HG03103 (cell line): ENCODE results near the gene SLC22A23.

Experiments used
- ATAC-seq: cut with Tn5 transposase; IDR thresholded peaks from one replicate; pipeline ENCODE4 v1.9.1; 2021; ENCODE audit warnings: low read depth; ENCODE audit not compliant: unreplicated experiment

Gene SLC22A23

DNA sequence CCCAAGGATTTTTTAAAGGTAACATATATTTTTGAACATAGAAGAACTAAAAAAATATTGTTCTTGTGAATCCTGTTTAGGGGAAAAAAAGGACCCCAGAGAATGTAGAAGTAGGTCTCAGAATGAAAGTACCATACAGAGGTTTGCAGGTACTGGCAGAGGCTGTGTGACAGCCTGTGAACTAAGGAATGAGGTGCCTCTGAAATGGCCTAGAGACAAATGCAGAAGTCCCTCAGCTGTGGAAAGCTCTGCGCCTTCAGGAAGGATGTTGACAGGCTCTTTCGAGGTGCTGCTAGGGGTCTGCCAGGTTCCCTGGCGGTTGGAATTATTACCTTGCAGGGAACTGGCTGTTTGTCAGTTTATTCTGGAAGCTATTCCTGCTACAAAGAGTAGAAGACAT lies 220.8 kb downstream of the SLC22A23 start:
- no peak for ATAC-seq

DNA sequence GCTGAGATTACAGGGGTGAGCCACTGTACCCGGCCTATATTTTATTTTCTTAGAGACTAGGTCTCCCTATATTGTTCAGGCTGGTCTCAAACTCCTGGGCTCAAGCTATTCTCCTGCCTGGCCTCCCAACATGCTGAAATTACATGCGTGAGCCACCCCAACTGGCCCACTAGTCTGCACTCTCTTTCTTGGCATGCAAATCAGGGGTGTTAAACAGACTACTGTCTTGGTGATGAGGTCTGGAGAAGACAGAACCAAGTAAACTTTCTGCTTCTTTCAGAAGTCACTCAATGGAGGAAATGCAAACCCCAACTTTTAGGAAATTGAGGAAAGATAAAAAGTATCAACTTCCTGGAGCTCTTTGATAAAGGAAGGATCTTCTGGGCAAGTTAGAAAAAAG lies 221.4 kb downstream of the SLC22A23 start:
- no peak for ATAC-seq

DNA sequence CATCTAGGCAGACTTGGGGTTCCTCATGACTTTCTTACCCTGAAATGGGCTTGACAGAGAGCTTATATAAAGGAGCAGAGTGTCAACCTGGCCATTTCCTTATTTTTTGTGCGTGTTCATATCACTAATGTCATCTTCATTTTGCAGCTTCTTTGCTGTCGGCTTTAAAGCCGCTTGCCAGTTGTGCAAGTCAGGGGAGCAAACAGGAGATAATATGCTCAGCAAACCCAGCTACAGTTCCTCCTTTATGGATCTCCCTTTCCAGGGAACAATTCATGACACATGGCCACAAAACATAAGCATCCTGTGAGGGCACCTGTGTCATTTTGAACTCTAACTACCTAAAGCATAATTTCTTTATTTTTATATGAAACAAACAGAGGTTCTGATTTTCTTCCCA lies 222.9 kb downstream of the SLC22A23 start:
- no peak for ATAC-seq

- ATAC-seq, result no peak
Measured at GRCh38 chr6:3233321-3233720, 223.5 kb downstream of the SLC22A23 start.

DNA sequence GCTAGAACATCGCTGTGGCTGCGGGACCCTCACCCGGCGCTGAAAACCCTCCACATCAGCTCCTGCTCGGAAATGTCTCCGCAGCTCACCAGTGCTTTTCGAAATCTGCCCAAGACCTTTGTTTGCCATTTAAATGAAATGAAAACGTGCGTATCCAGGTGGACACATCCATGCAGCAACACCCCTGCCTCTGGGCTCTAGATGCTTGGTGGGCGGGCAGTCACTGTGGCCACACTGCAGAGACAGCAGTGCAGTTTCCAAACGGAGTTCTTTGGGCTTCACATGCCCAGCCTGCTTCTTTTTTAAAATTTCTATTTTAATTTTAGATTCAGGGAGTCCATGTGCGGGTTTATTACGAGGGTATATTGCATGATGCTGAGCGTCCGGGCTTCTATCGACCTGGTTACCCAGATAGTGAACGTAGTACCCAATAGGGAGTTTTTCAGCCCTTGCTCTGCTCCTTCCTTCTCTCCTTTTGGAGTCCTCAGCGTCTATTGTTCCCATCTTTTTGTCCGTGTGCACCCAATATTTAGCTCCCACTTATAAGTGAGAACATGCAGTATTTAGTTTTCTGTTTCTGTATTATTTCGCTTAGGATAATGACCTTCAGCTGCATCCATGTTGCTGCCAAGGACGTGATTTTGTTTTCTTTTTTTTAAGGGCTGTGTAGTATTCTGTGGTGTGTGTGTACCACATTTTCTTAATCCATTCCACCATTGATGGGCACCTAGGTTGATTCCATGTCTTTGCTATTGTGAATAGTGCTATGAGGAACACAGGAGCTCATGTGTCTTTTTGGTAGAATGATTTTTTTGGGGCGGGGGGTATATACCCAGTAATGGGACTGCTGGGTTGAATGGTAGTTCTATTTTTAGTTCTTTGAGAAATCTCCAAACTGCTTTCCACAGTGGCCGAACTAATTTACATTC lies 224.6 kb downstream of the SLC22A23 start:
- no peak for ATAC-seq

DNA sequence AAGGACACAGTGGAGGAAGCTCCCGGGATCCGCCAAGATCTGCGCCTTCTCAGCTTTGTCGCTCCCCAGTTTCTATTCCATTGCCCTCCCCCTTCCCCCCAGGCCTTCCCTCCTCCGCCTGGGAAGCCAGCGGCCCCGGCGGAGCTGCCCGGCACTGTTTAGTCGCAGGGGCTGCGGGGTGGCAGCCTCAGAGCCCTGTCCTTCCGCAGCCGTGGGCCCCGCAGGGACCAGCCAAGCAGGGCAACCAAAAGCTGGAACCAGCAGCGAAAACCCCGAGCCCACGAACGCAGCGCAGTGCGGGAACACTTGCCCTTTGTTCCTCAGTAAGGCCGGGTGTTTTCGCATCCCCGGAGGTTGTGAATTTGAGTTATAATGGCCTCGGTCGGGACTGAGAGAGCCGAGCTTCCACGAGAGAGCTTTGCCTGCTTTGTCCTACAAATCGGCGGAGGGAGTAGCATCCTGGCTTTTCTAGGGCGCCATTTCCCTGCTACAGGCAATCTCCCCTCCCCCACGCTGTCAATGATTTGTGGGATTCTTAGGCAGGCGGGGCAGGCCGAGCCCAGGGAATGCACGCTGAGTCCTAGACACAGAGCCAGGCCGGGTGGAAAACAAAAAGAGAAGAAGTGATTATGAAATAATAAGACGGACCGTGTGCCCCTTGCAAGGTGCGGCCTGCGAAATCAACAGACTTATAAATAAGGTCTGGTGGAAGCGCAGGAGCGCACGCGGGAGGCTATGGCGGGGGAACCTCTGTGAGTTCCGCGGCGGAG lies 225.4 kb downstream of the SLC22A23 start:
- ATAC-seq, result no peak

- no peak for ATAC-seq
Measured at GRCh38 chr6:3230900-3231246, 226.0 kb downstream of the SLC22A23 start.

GRCh38 chr6:3230256-3230882 lies 226.5 kb downstream of the SLC22A23 start:
- ATAC-seq, result no peak

DNA sequence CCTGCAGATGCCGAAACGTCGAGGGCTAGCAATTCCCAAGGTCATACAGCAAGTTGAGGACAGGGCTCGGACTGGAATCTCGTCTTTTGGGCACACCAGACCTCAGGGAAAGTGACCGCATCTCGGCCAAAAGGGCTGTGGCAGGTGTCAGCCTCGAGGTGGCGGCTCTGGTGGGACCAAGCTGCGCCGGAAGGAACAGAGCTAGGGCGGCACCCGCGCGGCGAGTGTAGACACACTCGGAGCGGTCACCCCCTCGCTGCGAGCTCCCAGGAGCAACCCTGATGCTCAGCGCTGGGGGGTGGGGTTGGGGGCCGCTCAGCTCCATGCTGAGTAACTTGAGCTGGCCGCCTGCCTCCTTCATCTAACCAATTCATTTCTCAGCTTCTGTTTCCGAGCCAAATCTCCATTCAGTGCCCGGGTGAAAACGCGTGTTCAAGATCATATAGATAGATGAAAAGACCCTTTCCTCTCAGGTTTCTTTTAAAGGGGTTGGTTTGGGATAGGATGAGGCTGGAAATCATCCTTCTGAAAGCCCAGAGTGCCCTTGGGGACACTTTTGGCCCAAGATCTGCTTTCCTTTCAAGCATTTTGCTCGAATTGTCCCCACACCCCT lies 227.2 kb downstream of the SLC22A23 start:
- ATAC-seq, result no peak

GRCh38 chr6:3228771-3229565 lies 227.9 kb downstream of the SLC22A23 start:
- no peak for ATAC-seq

- no peak for ATAC-seq
Measured at GRCh38 chr6:3228046-3228671, 228.7 kb downstream of the SLC22A23 start.

GRCh38 chr6:3227363-3228045 lies 229.3 kb downstream of the SLC22A23 start, which contains the start of gene TUBB2B:
Gene TUBB2B (minus strand): TSS chr6:3227653. CDS start chr6:3227543, 110 bp downstream.
- ATAC-seq, result no peak

- ATAC-seq, result no peak
Measured at GRCh38 chr6:3226481-3227362, 230.1 kb downstream of the SLC22A23 start.

GRCh38 chr6:3226042-3226441 lies 230.8 kb downstream of the SLC22A23 start:
- no peak for ATAC-seq

GRCh38 chr6:3222506-3223038 lies 234.3 kb downstream of the SLC22A23 start:
- no peak for ATAC-seq

- no peak for ATAC-seq
Measured at GRCh38 chr6:3221578-3221977, 235.3 kb downstream of the SLC22A23 start.

DNA sequence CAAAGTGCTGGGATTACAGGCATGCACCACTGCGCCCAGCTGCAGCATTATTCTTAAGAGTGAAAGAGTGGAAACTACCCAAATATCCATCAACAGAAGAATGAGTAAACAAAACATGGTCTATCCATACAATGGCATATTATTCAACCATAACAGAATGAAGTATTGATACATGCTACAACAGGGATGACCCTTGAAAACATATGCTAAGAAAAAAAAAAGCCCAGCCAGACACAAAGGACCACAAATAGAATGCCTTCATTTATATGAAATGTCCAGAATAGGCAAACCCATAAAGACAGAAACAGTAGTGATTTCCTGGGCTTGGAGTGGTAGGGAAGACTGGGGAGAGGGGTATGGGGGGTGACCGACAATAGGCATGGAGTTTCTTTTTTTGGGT lies 236.5 kb downstream of the SLC22A23 start:
- no peak for ATAC-seq
